ENCODE measurements around the gene NPVF. TPM values are rescaled to one million over a fixed set of nuclear protein-coding genes. Genes with fewer than 3 reads are reported as not detected.

The NPVF gene
- total and polyA plus RNA-seq, 2 of the 8 experiments (the other 6 are each of a cell fraction or from before 2014, with no cell fraction given): not detected

GRCh38 chr7:25222666-25223065 lies 5.6 kb downstream of the NPVF start:
- Histone ChIP-seq H3K79me2 (ENCODE audit: control insufficient read depth in 1 of 2, insufficient read depth in 2 of 2, low read length in 2 of 2) (no peaks in the 10 kb centered on the region), H4K8ac (ENCODE audit: extremely low read depth, insufficient read depth, low read length) (no peak overlapping the region), H3K36me3 (ENCODE audit: control insufficient read depth in 2 of 4, insufficient read depth in 4 of 4, low read length in 3 of 4) (no peaks in the 10 kb centered on the region), H3K9ac (replicated peaks in 1 of 4; ENCODE audit: extremely low read depth in 1 of 4, low read depth in 3 of 4, low read length in 3 of 4) (no peak overlapping the region), H4K5ac (ENCODE audit: insufficient read length, low read depth, low read length) (no peak overlapping the region), H2AFZ (ENCODE audit: low read length) (no peak overlapping the region; the same call in 1 of the 2 replicates), H2BK12ac (ENCODE audit: low read depth, low read length) (no peak overlapping the region), H2BK15ac (ENCODE audit: low read length) (no peak overlapping the region), H3K79me1 (ENCODE audit: low read depth, low read length) (no peaks in the 10 kb centered on the region), H3K4me1 (replicated peaks in 1 of 4; ENCODE audit: control insufficient read depth in 3 of 4, insufficient read depth in 4 of 4, low read length in 3 of 4) (no peaks in the 10 kb centered on the region), H3K23ac (ENCODE audit: insufficient read length) (no peak overlapping the region), H3K4ac (replicated peaks; ENCODE audit: insufficient read length, low read depth, low read length) (no peak overlapping the region), H3K23me2 (ENCODE audit: low read depth, low read length) (no peaks in the 10 kb centered on the region; the same call in 1 of the 2 replicates), H3K18ac (ENCODE audit: extremely low read depth, low read length) (no peak overlapping the region), H3K9me3 (ENCODE audit: insufficient read depth in 2 of 2, low read depth in 1 of 2, low read length in 1 of 2) (no peaks in the 10 kb centered on the region), H2BK5ac (ENCODE audit: low read depth, low read length) (no peak overlapping the region), H2BK20ac (ENCODE audit: low read length) (no peak overlapping the region), H3K14ac (ENCODE audit: insufficient read length) (no peak overlapping the region), H2BK120ac (replicated peaks; ENCODE audit: low read depth, low read length) (no peak overlapping the region), H3K4me2 (ENCODE audit: insufficient read depth in 1 of 2, low read depth in 2 of 2, low read length in 2 of 2) (no peak overlapping the region), H3K27ac (ENCODE audit: low read depth, low read length) (no peak overlapping the region), H4K20me1 (replicated peaks in 1 of 2; ENCODE audit: control insufficient read depth in 1 of 2, insufficient read depth in 2 of 2, low read length in 2 of 2) (no peaks in the 10 kb centered on the region), H3K27me3 (replicated peaks in 1 of 4; ENCODE audit: control insufficient read depth in 3 of 4, extremely low read depth in 1 of 4, insufficient read depth in 3 of 4, low read length in 3 of 4) (peaks cover 0 to 1% (median 0%) of the 10 kb centered on the region in 4 experiments; a peak in 2 of 7 replicates), H3K56ac (replicated peaks; ENCODE audit: insufficient read length, low read depth, low read length) (no peak overlapping the region), H4K91ac (replicated peaks; ENCODE audit: insufficient read length, low read length) (no peak overlapping the region), H3K4me3 (ENCODE audit: extremely low read depth in 1 of 4, insufficient read depth in 2 of 4, low read depth in 3 of 4, low read length in 4 of 4) (no peak overlapping the region), H2AK5ac (ENCODE audit: low read depth, low read length) (no peak overlapping the region)
- FAIRE-seq (no peak), DNase-seq (ENCODE audit: low read depth in 1 of 2, low spot score in 2 of 2) (no peak)
- 89% methylated on average over 5 of the region's 5 CpGs; no CpG with 5 or more reads in 1 of the 2 experiments for WGBS, 2 experiments (ENCODE audit: extremely low coverage in 1 of 2, insufficient coverage in 1 of 2, insufficient read length in 1 of 2, insufficient replicate concordance in 2 of 2, low coverage in 1 of 2, low lambda C conversion rate in 2 of 2, missing lambda C conversion rate in 1 of 2)
- ChIA-PET POLR2A (ENCODE audit: partially characterized antibody) (no interaction called here), CTCF (ENCODE audit: partially characterized antibody) (interaction anchor here (0.9 kb wide), 1 partner anchor 42 kb away, joined by 3 read pairs; a partner anchor contains a TSS)
- TF ChIP-seq POLR2AphosphoS5 (IDR thresholded peaks at IDR 0.05; ENCODE audit: low read depth, low read length): no peak
- TF ChIP-seq SAP30 (IDR thresholded peaks at IDR 0.05; ENCODE audit: insufficient read depth, insufficient replicate concordance, low read length): no peak
- no peak for TF ChIP-seq EZH2 (IDR thresholded peaks at IDR 0.05; ENCODE audit: low read depth, low read length, severe bottlenecking)
- no peak for TF ChIP-seq BCL11A (IDR thresholded peaks at IDR 0.05; ENCODE audit: low read depth in 2 of 2, low read length in 2 of 2)
- no peak for TF ChIP-seq KDM1A (IDR thresholded peaks at IDR 0.05; ENCODE audit: borderline replicate concordance, low read length)
- no peak for TF ChIP-seq PHF8 (conservative IDR thresholded peaks at IDR 0.05; ENCODE audit: low read depth, low read length)
- no peak for TF ChIP-seq SIN3A (conservative IDR thresholded peaks at IDR 0.05 in 1 of 2, IDR thresholded peaks at IDR 0.05 in 1 of 2; ENCODE audit: low read depth in 1 of 2, low read length in 2 of 2)
- TF ChIP-seq CTCF (IDR thresholded peaks at IDR 0.05; ENCODE audit: control extremely low read depth in 1 of 3, insufficient read depth in 1 of 3, low read depth in 1 of 3, low read length in 3 of 3): no peak
- TF ChIP-seq NRF1 (IDR thresholded peaks at IDR 0.05; ENCODE audit: low read depth, low read length): no peak
- no peak for TF ChIP-seq POU5F1 (IDR thresholded peaks at IDR 0.05; ENCODE audit: low read depth, low read length)
- TF ChIP-seq GTF2F1 (IDR thresholded peaks at IDR 0.05; ENCODE audit: borderline replicate concordance, low read depth, low read length): no peak

Measured in H1 (cell line).